A204.1 (cell line): ENCODE data around the gene INF2.

ENCODE experiments used
- FAIRE-seq: peaks from 2 replicates; lab custom pipeline; 2012; peaks lifted over from hg19 to GRCh38; lab: Jason Lieb, UNC

INF2 gene

DNA sequence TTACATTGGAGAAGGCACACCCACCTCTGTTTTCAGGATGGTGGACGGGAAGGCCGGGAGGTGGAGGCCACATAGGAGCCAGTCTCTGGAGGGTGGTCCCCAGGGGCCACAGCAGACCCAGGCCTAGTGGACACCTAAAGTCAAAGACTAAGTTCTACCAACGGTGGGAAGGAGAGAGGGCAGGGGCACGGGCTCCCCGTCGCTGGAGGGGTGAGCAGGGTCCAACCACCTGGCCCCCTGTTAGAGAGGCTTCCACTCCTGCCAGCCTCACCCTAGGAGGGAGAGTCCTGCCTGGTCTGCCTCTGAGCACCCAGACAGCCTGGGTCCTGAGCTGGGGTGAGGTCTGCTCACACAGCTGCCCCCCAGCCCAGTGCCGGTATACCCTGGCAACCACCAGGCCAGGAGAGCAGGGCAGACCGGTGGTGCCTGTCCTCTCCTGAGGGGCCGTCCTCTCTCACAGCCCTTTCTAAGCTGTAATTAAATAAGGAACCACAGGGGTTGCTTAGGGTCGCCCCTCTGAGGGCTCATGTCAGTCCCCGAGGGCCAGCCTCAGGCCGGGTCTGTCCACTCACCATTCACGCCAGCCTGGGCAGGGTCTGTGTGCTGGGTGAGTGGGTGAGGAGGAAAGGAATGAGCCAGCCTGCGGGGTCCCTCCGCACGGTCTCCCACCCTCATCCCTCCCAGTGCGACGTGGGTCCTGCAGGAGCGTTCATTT lies 2.3 kb downstream of the INF2 start:
- FAIRE-seq = no peak

DNA sequence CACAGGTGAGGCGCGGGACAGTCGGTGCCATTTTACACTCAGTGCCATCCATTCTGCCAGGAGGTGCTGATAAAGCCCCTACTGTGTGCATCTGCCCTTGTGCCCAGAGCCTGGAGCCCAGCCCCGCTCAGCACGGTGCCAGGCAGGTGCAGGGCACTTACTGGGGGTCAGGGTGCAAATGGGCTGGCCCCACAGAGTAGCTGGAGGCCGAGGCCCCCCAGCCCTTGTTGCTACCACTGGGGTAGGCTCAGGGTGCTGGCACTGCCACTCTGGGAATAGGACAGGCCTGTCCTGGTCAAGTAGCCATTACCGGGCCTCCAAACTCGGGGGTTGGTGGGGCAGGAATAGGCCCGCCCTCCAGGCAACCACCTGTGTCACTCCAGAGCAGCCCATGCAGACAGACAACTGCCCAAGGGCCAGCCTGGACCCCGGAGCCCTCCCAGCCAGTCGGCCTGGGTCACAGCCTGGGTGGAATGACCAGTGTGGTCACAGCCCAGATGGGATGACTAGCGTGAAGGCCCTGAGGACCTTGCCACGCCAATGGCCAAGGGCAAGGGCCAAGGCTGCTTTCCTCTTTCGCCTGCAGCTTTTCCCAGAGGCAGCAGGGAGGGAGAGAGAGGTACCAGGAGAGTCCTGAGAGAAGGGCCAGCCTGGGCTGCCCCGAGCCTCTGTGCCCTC lies 3.0 kb downstream of the INF2 start:
- no peak for FAIRE-seq

DNA sequence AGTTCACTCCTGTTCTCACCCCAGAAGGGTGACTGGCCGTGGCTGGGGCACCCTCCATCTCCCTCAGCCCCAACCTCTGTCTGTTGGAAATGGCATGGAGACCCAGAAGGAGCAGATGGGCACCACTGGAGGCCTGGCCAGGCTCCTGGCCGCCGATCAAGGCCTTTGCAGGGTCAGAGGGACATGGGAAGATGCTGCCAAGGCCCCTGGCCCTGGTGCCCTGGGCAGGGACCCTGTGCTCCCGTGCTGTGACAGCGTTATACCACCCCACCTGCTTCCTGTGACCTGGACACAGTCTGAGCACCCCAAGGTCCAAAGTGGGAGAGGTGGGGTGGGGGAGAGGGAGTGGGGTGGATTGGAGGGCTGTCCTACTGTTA lies 3.5 kb downstream of the INF2 start:
- FAIRE-seq = no peak

DNA sequence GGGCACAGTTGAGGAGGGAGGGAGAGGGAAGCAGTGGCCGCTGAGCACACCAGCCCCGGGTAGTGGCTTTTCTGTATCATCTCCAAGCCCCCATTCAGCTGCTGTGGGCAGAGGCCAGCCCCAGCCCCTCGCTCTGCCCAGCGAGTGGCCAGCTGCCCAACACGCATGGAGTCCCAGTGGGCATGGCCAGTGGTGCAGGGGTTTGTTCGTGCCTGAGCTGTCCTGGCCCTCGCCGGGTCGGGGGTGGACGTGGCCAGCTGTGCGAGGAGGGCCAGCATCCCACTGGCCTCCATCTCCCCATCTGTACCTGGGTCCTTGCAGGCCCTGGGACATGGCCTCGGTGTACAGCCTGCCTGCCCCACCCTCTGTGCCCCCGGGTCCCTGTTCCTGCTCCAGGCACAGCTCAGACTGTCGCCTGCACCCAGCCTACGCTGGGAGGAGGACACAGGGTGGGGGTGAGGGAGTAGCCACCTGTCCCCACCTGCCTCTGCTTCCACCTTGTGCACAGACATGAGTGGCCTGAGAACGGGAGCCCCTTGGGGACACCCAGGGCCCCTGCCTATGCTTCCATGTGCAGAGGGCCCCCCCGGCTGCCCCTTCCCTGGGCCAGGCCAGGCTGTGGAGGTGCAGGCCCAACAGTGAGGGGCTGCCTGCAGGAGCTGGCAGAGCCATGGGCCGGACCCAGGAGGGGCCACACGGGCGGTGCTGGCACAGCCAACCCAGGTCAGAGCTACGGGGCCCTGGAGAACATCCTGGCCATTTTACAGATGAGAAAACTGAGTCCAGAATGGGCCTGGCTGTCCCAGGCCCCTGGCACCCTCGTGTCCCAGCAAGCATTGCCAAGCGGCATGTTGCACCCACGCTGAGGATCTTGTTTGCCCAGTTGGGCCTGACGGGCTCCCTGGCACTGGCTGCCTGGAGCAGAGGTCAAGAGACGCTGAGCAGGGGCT lies 4.3 kb downstream of the INF2 start:
- no peak for FAIRE-seq

DNA sequence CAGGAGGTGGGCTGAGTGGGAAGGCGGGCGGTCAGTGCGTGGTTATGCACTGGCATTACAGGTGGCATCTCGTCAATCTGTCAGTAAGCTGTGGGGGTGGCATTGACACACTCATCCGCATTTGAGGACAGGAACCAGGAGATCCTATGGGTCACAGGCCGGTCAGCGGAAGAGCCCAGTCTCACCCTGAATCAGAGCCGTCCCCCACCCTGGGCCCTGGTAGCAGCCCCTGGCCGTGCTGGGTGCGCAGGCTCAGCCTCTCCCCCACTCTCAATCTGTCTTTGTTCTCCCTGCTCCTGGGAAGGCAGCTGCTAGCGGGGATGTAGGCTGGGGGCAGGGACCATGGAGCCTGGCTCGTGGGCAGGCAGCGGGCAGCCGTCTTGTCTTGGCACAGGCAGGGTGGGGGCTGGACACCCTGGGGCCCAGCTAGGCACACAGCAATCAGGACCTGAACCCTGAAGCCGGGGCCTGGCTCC lies 5.1 kb downstream of the INF2 start:
- FAIRE-seq = no peak

DNA sequence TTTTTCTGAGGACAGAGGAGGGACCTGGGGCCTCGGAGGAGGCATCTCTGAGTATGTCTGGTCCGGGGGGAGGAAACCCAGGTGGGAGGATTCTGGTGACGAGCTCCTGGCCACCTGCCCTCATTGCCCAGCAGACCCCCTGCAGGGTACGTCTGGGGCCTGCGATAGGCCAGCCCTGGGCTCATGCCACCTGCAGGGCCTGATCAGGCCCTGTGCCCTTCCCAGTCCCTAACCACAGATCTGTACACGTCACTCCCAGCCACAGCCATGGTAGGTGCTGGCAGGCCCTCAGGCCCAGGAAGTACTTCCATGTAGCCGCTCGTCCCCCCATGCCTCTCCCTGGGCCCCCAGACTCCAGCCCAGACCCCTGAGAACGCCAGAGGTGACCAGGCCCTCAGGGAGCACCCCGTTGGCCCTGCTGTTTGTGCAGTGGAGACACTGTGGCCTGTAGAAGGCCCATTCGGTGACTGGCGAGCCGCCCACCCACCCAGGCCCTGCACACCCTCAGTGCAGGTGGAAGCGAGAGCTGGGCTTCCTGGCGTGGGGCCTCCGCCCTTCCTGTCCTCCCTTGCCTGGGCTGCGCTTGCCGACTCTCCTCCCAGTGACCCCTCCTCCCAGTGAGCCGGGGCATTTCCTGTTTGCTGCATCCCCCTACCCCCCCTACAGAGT lies 5.7 kb downstream of the INF2 start:
- FAIRE-seq = no peak

DNA sequence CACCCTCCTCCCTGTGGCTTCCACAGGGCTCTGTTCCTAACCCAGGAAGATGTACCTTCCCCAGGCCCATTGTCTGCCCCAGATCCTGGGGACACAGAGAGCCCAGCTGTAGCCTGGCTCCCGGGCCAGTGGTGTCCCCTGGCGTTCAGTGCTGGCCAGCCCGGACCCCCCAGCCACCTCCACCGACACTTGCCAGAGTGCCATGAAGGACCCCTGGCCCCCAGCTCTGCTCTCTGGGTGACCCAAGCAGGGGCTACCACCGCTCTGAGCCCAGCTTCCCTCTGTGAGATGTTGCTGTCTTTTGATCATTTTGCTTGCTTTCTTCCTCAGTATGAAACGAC lies 6.2 kb downstream of the INF2 start:
- no peak for FAIRE-seq

DNA sequence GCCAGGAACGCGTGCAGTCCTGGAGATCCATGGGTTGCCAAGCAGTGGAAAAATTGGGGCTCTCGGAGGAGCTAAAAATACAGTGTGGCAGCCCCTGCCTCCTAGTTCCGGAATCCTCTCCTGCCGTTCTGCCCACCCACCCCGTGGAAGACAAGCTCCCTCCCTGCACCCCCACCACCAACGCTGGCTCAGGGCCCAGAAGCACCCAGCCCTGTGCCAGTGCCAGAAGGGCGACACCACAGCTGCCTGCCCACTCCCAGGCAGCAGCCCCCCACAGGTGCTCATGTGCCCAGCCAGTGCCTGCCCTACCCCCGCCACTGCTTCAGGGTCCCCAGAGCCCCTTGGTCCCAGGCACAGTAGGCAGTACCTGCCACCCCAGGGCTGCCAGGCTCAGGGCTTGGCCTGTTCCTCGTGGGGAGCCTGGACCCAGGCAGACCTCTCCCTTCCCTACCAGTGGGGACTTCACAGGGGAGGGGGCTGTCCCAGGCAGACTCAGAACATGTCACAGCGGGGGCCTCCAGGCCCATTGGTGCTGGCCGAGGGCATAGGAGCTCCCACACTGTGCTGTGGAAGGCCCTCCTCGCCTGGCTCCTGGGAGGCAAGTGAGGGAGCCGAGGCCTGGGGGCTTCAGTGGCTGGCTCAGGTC lies 7.4 kb downstream of the INF2 start:
- no peak for FAIRE-seq

DNA sequence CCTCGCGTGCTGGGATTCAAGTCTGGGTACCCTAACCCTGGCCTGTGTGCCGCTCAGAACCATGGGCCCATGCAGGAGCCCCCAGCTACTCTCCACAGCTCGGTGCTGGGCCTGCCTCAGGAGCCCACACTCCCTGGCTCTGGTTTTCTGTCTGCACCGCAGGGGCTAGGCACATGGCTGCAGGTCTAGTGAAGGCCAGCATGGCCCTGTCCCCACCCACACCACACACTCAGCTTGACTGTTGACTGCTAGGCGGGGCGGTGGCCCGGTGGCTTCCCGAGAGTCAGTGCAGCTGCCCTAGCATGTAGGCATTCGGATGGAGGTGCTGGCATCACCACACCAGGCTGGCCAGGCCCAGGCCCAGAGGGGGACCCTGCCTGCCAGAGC lies 7.9 kb downstream of the INF2 start:
- no peak for FAIRE-seq

DNA sequence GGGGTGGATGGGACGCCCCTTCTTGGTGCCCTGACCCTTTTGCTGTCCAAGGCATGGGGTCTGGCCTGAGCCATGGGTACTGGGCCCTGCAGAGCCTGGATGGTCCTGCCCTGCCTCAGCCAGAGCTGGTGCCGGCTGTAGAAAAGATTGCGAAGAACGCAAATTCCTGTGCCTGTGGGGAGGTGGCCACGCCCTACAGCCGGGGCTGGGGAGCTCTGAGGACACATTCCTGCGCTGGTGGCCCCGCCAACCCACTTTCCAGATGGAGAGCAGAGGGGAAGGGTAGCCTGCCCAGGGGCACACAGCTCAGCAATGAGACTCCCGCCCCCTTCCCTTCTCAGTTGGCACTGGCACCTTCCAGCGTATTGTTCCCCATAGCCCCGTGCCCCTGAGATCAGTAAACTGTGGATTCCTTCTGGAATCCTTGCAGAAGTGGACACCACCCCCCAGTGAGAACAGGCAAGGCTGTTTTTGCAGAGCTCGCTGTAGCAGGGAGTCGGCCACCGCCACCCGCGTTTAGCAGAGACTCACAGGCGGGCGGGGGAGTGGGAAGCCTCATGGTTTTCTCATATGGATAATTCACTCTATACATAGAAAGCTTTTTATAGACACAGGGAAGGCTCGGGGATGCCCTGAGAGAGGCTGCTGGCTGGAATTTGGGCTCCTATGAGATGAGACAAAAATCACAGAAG lies 8.6 kb downstream of the INF2 start:
- FAIRE-seq = no peak

DNA sequence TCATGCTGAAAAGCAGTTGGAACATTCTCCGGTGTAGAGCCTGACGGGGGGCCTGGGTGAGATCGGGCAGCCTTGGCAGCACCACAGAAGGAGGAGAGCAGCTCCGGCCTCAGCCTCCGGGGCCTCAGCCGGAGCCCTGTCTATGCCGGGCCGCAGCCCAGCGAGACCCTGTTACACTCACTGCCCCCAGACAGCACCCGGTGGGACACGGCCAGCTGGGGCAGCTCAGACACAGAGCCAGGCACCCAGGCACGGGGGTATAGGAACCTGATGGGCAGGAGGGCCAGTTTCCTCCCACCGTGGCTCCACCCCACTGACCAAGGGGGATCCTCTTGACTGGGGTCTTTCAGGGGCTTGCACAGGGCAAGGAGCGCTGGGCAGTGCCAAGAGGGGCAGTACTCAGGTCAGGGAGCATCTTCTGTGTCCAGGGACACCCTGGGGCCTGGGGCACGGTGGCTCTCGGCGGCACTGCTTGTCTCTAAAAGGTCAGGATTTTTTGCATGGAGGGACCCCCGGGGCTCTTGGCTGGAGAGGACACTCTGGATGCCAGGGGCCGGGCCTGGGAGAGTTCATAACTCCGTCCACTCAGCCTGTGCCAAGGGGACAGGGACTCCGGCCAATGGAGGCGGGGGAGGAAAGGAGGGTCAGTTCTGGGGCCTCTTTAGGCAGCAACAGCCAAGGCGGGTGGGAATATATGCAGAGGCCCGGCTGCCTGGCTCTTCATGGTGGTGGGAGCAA lies 9.4 kb downstream of the INF2 start:
- FAIRE-seq = no peak

DNA sequence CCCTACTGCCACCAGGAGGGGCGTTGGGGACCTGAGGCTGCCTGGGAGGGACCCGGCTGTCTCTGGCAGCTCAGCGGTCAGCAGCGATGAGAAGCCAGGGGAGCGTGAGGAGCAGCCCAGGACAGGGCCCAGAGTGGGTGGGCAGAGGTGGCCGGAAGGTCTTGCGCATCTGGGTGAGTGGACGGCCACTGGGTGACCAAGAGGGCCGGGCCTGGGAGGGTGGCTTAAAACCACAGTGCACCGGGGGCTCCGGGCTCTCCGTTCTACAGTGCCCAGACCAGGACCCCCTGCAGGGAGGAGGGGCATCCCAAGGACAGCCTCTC lies 10.0 kb downstream of the INF2 start:
- no peak for FAIRE-seq

DNA sequence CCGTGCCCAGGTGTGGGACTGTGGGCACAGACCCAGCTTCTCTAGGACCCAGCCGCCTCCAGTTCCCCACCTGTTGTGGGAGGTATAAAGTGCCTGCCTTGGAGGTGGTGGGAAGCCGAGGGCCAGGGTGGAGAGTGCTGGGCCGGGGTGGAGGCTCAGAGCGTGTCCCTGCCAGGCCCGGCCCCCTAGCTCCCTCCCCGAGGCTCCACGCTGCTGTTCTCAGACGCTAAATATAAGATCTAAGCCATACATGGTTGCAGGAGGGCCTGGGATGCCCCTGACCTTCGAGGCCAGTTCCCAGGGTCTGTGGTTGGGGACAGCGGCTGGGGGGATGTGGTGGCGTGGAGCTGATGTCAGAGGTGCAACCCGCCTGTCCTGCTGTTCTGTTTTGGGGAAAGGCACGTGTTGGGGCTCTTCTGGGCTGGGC lies 10.8 kb downstream of the INF2 start:
- FAIRE-seq = no peak

DNA sequence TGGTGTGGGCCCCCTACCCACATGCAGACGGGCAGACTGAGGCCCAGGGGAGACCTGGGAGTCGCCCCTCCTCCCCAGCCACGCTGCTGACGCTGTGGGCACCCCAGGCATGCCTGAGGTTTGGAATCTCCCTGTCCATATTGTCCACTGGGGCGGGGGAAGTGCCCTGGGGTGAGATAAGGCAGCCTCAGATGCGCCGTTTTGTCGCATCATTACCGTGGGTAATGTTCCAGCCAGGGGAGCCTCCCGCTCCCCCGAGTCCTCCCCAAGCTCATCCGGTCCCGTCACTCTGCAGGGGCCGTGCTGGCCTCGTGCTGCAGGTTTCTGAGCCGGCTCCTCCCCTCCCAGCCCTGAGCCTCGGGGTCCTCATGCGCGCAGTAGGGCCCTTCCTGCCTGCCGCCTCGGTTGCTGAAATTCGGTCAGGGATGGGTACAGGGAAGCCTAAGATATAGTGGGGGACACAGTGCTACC lies 11.4 kb downstream of the INF2 start:
- FAIRE-seq = no peak

DNA sequence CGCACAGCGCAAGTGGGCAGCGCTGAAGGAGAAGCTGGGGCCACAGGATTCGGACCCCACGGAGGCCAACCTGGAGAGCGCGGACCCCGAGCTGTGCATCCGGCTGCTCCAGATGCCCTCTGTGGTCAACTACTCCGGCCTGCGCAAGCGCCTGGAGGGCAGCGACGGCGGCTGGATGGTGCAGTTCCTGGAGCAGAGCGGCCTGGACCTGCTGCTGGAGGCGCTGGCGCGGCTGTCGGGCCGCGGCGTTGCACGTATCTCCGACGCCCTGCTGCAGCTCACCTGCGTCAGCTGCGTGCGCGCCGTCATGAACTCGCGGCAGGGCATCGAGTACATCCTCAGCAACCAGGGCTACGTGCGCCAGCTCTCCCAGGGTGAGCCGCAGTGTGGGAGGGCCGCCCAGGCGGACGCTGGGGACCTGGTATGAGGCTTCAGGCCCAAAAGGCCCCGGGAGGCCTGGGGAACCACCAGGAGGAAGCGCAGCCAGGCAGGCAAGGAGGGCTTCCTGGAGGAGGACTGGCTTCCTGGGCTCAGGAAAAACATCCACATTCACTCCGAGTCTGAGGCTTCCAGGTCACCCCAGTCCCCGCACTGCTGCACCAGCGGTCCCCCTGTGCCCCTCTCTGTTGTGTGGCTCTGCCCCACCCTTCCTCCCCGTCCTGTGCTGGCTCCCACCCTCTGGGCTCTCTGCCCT lies 12.1 kb downstream of the INF2 start:
- no peak for FAIRE-seq

DNA sequence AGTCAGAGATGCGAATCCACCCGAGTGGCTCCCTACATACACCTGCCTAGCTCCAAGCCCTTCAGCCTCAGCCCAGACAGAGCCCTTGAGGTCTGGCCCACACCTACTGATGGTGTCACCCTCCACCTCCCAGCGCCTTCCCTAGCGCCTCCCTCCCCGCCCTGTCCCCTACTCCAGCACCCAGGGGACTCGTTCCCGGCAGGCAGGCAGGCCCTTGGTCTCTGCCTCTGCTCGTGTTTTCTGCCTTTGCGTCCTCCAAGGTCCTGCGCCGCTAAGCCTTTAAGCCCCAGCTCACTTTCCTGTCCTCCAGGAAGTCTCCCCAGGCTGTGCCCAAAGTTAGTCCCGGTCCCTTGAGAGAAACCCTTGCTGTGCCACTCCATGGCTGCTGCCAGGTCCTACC lies 12.7 kb downstream of the INF2 start:
- FAIRE-seq = no peak

DNA sequence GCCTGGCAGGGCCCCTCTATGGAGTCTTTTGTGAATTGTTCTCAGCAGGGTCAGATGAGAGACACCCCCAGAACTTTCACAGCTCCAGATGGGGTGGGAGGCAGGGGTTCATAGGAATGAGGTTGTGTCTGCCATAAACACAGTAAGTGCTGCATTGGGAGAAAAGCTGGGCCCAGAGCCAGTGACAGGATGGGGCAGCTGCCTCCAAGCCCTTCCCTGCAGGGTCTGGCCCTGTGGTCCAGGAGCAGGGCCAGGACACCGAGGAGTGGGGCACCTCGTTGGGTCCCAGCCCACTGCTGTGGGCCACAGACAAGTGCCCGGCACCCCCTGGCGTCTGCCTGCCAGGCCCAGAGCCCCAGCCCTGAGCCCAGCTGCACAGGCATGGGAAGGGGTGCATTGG lies 13.3 kb downstream of the INF2 start:
- no peak for FAIRE-seq

DNA sequence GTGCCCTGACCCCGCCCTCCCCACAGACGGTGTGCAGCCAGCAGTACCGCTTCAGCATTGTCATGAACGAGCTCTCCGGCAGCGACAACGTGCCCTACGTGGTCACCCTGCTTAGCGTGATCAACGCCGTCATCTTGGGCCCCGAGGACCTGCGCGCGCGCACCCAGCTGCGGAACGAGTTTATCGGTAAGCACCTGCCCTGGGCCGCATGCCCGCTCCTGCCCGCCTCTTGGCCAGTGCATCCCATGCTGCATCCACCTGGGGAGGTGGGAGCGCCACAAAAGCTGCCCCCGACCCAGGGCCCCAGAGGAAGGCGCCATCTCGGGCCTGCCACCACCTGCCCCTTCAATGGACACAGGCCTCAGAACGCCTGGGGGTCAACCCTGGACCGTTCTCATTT lies 13.9 kb downstream of the INF2 start:
- no peak for FAIRE-seq

DNA sequence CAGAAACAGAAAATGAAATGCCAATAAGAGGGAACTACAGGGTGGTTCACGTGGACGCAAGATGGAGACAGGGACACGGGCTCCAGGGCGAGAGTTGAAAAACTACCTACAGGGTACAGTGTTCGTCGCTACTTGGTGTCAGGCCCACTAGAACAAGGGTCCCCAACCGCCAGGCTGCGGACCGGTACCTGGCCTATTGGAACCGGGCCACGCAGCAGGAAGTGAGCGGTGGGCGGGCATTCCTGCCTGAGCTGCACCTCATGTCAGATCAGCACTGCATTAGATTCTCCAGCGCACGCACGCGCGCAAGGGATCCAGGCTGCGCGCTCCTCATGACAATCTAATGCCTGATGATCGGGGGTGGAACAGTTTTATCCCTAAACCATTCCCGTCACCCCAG lies 14.8 kb downstream of the INF2 start:
- no peak for FAIRE-seq
